ENCODE measurements around the gene ATP23.

The ATP23 gene

GRCh38 chr12:57909056-57909455 is 32.3 kb upstream of the ATP23 start:
- FAIRE-seq, result no peak

- FAIRE-seq, result no peak
Measured at GRCh38 chr12:57909611-57910010, 31.8 kb upstream of the ATP23 start.

GRCh38 chr12:57918147-57918546 is 23.2 kb upstream of the ATP23 start:
- no peak for FAIRE-seq

- FAIRE-seq, result peak; percentile 21
Measured at GRCh38 chr12:57927086-57927485, 14.3 kb upstream of the ATP23 start.

DNA sequence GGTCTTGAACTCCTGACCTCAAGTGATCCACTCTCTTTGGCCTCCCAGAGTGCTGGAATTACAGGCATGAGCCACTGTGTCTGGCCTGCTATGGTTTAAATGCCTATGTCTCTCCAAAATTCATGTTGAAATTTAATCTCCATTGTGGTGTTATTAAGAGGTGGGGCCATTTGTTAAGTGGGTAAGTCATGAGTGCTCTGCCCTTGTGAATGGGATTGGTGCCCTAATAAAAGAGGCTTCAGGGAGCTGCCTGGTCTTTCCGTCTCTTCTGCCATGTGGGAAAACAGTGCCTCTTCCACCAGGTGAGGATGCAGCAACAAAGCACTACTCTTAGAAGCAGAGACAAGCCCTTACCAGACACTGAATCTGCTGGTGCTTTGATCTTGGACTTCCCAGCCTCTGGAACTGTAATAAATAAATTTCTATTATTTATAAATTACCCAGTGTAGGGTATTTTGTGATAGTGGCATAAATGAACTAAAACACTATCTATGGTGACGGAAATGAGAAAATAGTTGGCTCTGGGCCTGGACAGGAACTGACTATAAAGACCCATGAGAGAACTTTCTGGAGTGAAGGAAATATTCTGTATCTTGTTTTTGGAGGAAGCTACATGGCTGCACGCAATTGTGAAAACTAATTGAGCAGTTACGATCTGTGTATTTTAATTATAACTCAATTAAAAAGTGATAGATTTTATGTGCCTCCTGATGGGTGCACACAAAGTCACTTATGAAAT is 12.1 kb upstream of the ATP23 start:
- no peak for FAIRE-seq

DNA sequence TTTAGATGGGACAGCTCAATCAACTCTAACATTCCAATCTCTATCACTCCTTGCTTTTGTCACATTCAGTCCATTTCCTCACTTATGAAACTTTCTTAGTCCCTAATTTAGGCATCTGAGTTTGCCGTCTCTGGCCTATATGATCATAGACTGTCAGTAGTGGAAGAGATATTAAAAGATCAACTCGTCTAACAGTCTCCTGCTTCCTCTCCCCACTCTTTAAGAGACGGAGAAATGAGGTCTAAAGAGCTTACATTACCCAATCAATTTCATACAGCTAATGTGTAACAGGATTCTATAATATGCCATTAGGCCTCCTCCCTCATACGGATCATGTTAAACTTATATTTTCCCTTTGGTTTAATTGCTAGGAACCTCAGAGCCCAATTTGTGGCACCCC is 6.5 kb upstream of the ATP23 start:
- no peak for FAIRE-seq

DNA sequence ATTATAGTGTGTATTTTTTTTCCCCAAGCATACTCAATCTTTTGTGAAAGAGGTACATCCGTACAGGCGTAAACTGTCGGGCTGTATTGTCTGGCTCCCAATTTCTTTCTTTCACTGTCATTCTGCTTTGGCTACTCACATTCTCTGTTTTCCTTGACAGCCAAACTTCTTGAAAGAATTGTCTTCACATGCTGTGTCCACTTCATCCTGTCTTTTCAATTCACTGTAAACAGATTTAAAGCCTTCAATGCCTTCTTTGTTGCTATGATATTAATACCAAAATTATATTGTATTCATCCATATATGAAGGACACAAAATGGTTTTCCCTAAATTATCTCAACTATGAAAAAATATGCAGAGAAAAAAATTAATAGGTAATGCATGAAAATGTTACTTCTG is 6.0 kb upstream of the ATP23 start:
- no peak for FAIRE-seq

GRCh38 chr12:57935839-57936512 is 5.4 kb upstream of the ATP23 start:
- FAIRE-seq, result peak; percentile 97

DNA sequence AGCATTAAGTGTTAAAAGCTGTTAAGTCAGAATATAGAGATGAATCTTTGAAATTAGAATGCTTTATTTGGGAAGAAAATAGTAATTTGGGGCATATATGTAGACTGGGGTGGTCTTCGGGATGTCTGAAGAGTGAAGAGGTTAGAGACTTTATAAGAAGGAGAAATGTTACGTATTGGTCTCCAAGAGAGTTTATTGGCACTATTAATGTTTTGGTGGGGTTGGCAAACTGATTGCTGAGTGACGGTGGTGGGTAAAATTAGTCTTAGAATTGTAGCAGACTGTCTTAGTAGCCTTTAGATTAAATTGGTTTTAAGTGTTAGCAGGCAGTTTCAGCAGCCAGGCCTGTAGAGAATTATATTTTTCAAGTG is 4.9 kb upstream of the ATP23 start:
- FAIRE-seq, result peak; percentile 27

- no peak for FAIRE-seq
Measured at GRCh38 chr12:57939291-57939690, 2.1 kb upstream of the ATP23 start.

DNA sequence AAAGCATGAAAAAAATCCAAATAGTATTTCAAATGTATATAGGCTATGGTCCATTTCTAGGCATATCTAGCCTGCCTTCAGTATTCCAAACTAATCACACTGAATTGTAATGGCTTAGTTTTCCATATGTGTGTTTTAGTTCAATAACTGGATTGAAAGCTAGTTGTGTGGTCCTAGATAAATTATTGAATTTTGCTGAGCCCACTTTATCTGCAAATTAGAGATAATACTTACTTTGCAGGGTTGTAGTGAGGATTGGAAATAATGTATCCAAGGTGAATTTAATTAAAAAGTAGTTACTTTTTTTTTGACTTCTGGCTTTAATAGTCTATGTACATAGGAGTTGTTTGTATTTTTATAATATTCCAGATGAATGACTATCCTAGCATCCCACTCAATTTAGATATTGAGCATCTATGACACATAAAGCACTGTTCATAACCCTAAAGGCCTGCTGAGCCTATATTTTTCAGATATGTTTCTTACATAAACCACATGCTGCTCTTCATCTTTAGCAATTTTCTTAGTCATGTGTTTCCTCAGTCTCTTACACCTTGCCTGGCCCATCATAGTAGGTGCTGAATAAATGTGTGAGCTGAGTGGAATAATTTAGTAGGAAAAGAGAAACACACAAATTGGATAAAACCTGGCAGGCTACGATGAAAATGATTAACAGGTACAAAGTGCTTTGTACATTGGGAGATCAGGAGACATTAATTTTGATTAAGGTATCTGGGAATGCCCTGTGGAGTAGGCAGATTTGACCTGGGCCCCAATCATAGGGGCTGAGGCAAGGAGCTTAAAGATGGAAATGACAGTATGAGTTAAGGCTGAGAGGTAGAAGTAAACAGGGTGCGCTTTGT is 1.1 kb upstream of the ATP23 start:
- no peak for FAIRE-seq

- FAIRE-seq, result no peak
Measured at GRCh38 chr12:57940915-57941164, 527 bp upstream of the ATP23 start.

DNA sequence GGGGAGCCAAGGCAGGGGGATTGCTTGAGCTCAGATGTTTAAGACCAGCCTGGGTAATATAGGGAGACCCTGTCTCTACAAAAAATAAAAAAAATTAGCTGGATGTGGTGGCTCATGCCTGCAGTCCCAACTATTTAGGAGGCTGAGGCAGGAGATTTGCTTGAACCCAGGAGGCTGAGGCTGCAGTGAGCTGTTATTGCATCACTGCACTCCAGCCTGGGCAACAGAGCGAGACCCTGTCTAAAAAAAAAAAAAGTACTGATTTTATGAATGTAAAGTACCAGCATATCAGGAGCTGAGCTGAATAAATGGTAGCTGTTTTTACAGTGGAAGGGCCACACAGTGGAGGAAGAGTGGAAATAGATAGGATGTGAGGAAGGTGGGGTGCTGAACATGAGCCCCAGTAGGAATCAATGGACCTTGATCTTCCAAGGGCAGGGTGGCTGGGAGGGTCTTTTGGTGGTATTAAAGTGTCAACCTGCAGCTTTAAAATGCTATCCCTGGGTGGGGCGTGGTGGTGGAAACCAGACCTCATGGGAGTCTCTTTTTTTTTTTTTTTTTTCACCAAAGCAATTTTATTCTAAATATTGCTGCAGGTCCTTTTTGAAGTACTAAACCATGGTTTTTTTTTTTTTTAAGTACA is 2.2 kb downstream of the ATP23 start:
- FAIRE-seq, result no peak

GRCh38 chr12:57944313-57945023 is 3.1 kb downstream of the ATP23 start:
- no peak for FAIRE-seq

GRCh38 chr12:57952766-57953165 is 11.4 kb downstream of the ATP23 start:
- no peak for FAIRE-seq

- FAIRE-seq, result no peak
Measured at GRCh38 chr12:57954768-57955167, 13.4 kb downstream of the ATP23 start.

GRCh38 chr12:57958061-57958657 is 16.8 kb downstream of the ATP23 start:
- FAIRE-seq, result no peak

GRCh38 chr12:57964421-57964820 is 23.1 kb downstream of the ATP23 start:
- no peak for FAIRE-seq

DNA sequence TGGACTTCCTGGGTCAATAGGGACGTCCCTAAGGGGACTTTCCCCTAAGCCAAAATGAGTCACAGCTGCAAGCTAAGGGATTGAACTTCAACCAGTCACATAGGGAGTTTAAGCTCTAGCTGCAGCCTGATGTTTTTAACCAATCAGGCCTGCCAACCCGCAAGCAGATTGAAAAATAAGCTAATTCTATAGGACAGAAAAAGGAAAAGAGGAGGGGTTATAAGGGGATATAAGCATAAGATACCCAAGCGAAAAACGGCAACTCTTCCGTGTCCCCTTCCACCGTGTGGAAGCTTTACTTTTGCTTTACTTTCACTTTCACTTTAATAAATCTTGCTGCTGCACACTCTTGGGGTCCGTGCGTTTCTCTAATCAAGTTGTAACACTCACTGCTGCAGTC is 24.4 kb downstream of the ATP23 start:
- FAIRE-seq, result no peak

DNA sequence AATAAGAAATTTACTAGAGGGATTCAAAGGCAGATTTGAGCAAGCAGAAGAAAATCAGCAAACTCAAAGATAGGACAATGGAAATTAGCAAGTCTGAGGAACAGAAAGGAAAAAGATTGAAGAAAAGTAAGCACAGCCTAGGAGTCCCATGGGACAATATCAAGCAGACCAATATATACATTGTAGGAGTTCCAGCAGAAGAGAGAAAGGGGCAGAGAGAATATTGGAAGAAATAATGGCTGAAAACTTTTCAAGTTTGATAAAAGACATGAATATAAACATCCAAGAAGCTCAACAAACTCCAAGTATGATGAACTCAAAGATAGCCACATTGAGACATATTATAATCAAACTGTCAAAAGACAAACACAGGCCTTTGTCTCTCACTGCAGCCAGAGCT is 25.2 kb downstream of the ATP23 start:
- FAIRE-seq, result no peak

DNA sequence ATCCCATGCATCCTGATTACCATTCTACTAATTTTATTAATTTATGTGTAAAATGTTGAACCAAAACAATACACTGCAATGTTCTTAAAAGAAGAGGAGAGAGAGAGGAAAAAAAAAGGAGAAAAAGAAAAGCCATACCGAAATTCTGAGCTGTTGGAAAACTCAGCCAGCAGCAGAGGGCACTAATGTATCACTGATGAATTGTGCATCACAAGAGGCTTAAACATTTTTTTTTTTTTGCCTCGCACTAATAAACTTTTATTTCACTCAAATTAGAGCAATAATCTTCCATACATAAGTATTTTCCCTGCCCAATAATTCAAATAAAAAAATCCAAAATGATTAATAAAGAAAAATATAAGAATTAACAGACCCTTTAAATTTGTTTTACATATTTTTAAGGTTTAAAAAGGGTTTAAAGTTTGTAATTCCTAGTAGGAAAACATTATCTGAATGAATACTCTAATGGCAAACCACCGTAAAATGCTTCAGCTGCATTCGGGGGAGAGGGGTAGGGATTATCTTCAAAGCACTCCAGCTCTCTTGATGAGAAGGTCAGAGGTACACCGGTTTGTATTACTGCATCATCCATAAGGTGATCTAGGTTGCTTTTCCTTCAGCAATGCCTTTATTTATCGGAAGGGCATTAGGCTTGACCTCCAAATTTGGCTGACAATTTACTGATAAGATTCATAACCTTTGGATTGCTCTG is 41.9 kb downstream of the ATP23 start:
- FAIRE-seq, result peak; percentile 95
